ENCODE data around the gene ALPK1. TPM values are rescaled to one million over a fixed set of nuclear protein-coding genes. Genes with fewer than 3 reads are reported as not detected.

ALPK1 gene
- total and polyA plus RNA-seq, 8 donors: 4.8 to 18.1 (median 6.5) TPM

DNA sequence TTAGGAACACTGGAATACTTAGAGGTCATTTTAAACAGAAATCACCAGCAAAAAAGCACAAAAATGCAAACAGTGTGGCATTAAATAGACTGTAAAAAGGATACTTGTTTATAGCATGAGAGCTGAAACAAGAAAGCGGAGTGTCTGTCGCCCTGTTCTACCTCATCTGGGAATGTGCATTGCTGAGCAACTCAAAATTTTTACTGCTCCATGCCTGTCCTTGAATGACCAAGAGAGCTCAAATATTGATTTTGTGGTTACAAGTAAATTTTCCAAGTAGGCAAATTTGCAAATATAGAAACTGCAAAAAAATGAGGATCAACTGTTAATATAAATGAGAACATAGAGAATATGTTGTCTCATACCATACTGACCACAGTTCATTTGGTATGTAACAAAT, 40.1 kb upstream of the ALPK1 start:
- no peak overlapping the region for H3K27ac ChIP-seq
- intact Hi-C loops (cut with DNase I): no loop called here
- no peaks in the 10 kb centered on the region for H3K27me3 ChIP-seq
- DNase-seq: no peak
- no peaks in the 10 kb centered on the region for H3K36me3 ChIP-seq
- peak in 3 of 4 donors; percentile 32 to 71 (median 57) for ATAC-seq
- WGBS, 2 donors: 43 to 48% methylated on average over 2 of the region's 2 CpGs
- no peaks in the 10 kb centered on the region for H3K9me3 ChIP-seq
- no peak for FAIRE-seq
- H3K4me1 ChIP-seq: peaks cover 6 to 7% (median 7%) of the 10 kb centered on the region in 3 donors
- H3K4me3 ChIP-seq: no peak overlapping the region
- TF ChIP-seq, protein P1, sequence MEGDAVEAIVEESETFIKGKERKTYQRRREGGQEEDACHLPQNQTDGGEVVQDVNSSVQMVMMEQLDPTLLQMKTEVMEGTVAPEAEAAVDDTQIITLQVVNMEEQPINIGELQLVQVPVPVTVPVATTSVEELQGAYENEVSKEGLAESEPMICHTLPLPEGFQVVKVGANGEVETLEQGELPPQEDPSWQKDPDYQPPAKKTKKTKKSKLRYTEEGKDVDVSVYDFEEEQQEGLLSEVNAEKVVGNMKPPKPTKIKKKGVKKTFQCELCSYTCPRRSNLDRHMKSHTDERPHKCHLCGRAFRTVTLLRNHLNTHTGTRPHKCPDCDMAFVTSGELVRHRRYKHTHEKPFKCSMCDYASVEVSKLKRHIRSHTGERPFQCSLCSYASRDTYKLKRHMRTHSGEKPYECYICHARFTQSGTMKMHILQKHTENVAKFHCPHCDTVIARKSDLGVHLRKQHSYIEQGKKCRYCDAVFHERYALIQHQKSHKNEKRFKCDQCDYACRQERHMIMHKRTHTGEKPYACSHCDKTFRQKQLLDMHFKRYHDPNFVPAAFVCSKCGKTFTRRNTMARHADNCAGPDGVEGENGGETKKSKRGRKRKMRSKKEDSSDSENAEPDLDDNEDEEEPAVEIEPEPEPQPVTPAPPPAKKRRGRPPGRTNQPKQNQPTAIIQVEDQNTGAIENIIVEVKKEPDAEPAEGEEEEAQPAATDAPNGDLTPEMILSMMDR (IDR thresholded peaks at IDR 0.05): no peak

- no peaks in the 10 kb centered on the region for H3K36me3 ChIP-seq
- DNase-seq (no peak), ATAC-seq (peak in 3 of 4 donors; percentile 59 to 63 (median 62)), FAIRE-seq (peak; percentile 82)
- intact Hi-C loops (cut with DNase I): no loop called here
- H3K9me3 ChIP-seq: no peaks in the 10 kb centered on the region
- TF ChIP-seq, protein P1 (IDR thresholded peaks at IDR 0.05): peak in 2 of 4 donors; percentile 10 to 31
- 47 to 57% methylated on average over 2 of the region's 2 CpGs for WGBS, 2 donors
- no peak overlapping the region for H3K4me3 ChIP-seq
- peaks cover 0 to 7% (median 6%) of the 10 kb centered on the region in 3 donors for H3K4me1 ChIP-seq
- no peak overlapping the region for H3K27ac ChIP-seq
- no peaks in the 10 kb centered on the region for H3K27me3 ChIP-seq
Measured at GRCh38 chr4:112266823-112267222, 30.3 kb upstream of the ALPK1 start.

- H3K9me3 ChIP-seq: no peaks in the 10 kb centered on the region
- FAIRE-seq (no peak), ATAC-seq (no peak), DNase-seq (no peak)
- H3K36me3 ChIP-seq: no peaks in the 10 kb centered on the region
- TF ChIP-seq, protein P1 (IDR thresholded peaks at IDR 0.05): no peak
- intact Hi-C loops (cut with DNase I): no loop called here
- WGBS, 2 donors: 54 to 62% methylated on average over 1 of the region's 1 CpG
- H3K4me1 ChIP-seq: peaks cover 0 to 8% (median 0%) of the 10 kb centered on the region in 3 donors
- H3K27me3 ChIP-seq: no peaks in the 10 kb centered on the region
- H3K27ac ChIP-seq: no peak overlapping the region
- H3K4me3 ChIP-seq: no peak overlapping the region
Measured at GRCh38 chr4:112270051-112270450, 27.1 kb upstream of the ALPK1 start.

- ATAC-seq (peak in 1 of 4 donors; percentile 8), FAIRE-seq (no peak), DNase-seq (no peak)
- no peak overlapping the region for H3K4me3 ChIP-seq
- H3K4me1 ChIP-seq: peaks cover 0 to 8% (median 0%) of the 10 kb centered on the region in 3 donors
- H3K27ac ChIP-seq: no peak overlapping the region
- TF ChIP-seq, protein P1 (IDR thresholded peaks at IDR 0.05): no peak
- intact Hi-C loops (cut with DNase I): no loop called here
- no peaks in the 10 kb centered on the region for H3K27me3 ChIP-seq
- H3K36me3 ChIP-seq: no peaks in the 10 kb centered on the region
- H3K9me3 ChIP-seq: no peaks in the 10 kb centered on the region
- WGBS, 2 donors: 73 to 82% methylated on average over 8 of the region's 8 CpGs
Measured at GRCh38 chr4:112270640-112271421, 26.3 kb upstream of the ALPK1 start.

DNA sequence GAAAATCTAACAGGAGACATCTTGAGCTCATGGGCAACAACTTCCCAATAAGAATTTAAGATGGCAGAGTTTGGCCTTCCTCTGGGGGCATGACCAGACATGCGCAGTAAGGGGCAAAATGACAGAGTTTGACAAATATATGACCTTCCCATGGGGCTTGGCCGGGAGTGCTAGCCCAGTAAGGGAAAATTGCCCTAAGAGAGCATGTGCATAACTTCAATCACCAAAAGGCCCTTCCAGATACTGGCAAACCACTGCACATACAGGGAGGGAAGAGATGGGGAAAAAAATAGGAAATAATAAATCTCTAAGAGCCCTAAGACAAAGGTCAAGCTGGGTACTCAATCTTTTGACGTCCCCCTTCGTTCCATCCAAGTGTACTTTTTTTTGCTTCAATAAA, 24.9 kb upstream of the ALPK1 start:
- 81 to 90% methylated on average over 4 of the region's 4 CpGs for WGBS, 2 donors
- TF ChIP-seq, protein P1 (IDR thresholded peaks at IDR 0.05): no peak
- intact Hi-C loops (cut with DNase I): no loop called here
- Histone ChIP-seq H3K4me1 (peaks cover 3 to 17% (median 9%) of the 10 kb centered on the region in 3 donors), H3K27me3 (no peaks in the 10 kb centered on the region), H3K36me3 (no peaks in the 10 kb centered on the region), H3K27ac (no peak overlapping the region), H3K9me3 (no peaks in the 10 kb centered on the region), H3K4me3 (no peak overlapping the region)
- FAIRE-seq (no peak), ATAC-seq (no peak), DNase-seq (no peak)
